SK-N-SH treated with all-trans-retinoic acid at 6 μM for 48 hours (cell line): Measurements from ENCODE around the gene RBM33.

ENCODE experiments used
- ATAC-seq: fragments of 200-7000 bp; cut with Tn5 transposase; 3 replicates; pipeline ENCODE4 v1.9.1; 2020; ENCODE audit warnings: mild to moderate bottlenecking, moderate library complexity
- ARNTL ChIP-seq: fragments of 450-650 bp; formaldehyde crosslinking; IDR thresholded peaks from 2 replicates; pipeline ENCODE4 v1.5.0; 2020; ENCODE audit warnings: low read depth, mild to moderate bottlenecking, moderate library complexity, borderline replicate concordance
- BACH2 ChIP-seq: fragments of 250-450 bp; sonication (Bioruptor Pico); IDR thresholded peaks from 2 replicates; pipeline ENCODE4 v1.9.0; 2021; ENCODE audit warnings: mild to moderate bottlenecking, borderline replicate concordance
- CSDC2 ChIP-seq: fragments of 250-450 bp; sonication (Bioruptor Pico); IDR thresholded peaks from 2 replicates; pipeline ENCODE4 v1.5.0; 2020; ENCODE audit warnings: mild to moderate bottlenecking, moderate library complexity
- ESRRG ChIP-seq: fragments of 250-450 bp; sonication (Bioruptor Pico); IDR thresholded peaks from 2 replicates; pipeline ENCODE4 v1.6.1; 2021; ENCODE audit warnings: mild to moderate bottlenecking
- ISL1 ChIP-seq: fragments of 250-450 bp; sonication (Bioruptor Pico); IDR thresholded peaks from 2 replicates; pipeline ENCODE4 v2.1.2; 2022; ENCODE audit warnings: mild to moderate bottlenecking, moderate library complexity
- OSR1 ChIP-seq: fragments of 250-450 bp; sonication (Bioruptor Pico); IDR thresholded peaks from 2 replicates; pipeline ENCODE4 v1.8.0; 2022; ENCODE audit warnings: moderate library complexity, mild to moderate bottlenecking, inconsistent platforms
- PPARA ChIP-seq: fragments of 250-450 bp; sonication (Bioruptor Pico); IDR thresholded peaks from 2 replicates; pipeline ENCODE4 v1.5.0; 2020; ENCODE audit warnings: mild to moderate bottlenecking, borderline replicate concordance
- RARB ChIP-seq: fragments of 250-450 bp; sonication (Bioruptor Pico); IDR thresholded peaks from 2 replicates; pipeline ENCODE4 v1.8.0; 2021; ENCODE audit warnings: mild to moderate bottlenecking, moderate library complexity
- SNAI2 ChIP-seq: fragments of 250-450 bp; sonication (Bioruptor Pico); IDR thresholded peaks from 2 replicates; pipeline ENCODE4 v1.5.0; 2020; ENCODE audit warnings: mild to moderate bottlenecking, moderate library complexity
- TCF4 ChIP-seq: fragments of 250-450 bp; sonication (Bioruptor Pico); IDR thresholded peaks from 2 replicates; pipeline ENCODE4 v1.8.0; 2021; ENCODE audit warnings: mild to moderate bottlenecking, moderate library complexity, borderline replicate concordance
- TOX ChIP-seq: fragments of 250-450 bp; sonication (Bioruptor Pico); IDR thresholded peaks from 2 replicates; pipeline ENCODE4 v1.8.0; 2021; ENCODE audit warnings: mild to moderate bottlenecking, moderate library complexity, borderline replicate concordance
- ZC3H10 ChIP-seq: fragments of 250-450 bp; sonication (Bioruptor Pico); IDR thresholded peaks from 2 replicates; pipeline ENCODE4 v1.5.1; 2021; ENCODE audit warnings: mild to moderate bottlenecking, moderate library complexity
- ZFP3 ChIP-seq: fragments of 250-450 bp; sonication (Bioruptor Pico); IDR thresholded peaks from 2 replicates; pipeline ENCODE4 v1.5.0; 2020; ENCODE audit warnings: mild to moderate bottlenecking, moderate library complexity
- ZFP30 ChIP-seq: fragments of 450-650 bp; formaldehyde crosslinking; IDR thresholded peaks from 2 replicates; pipeline ENCODE4 v1.5.0; 2022; ENCODE audit warnings: mild to moderate bottlenecking, moderate library complexity
- ZNF565 ChIP-seq: fragments of 450-650 bp; formaldehyde crosslinking; conservative IDR thresholded peaks from 2 replicates; pipeline ENCODE4 v1.5.0; 2020; ENCODE audit warnings: low read depth, mild to moderate bottlenecking, moderate library complexity
- ZNF70 ChIP-seq: fragments of 450-650 bp; formaldehyde crosslinking; IDR thresholded peaks from 2 replicates; pipeline ENCODE4 v1.5.0; 2020; ENCODE audit warnings: mild to moderate bottlenecking, moderate library complexity
- ZNF8 ChIP-seq: fragments of 450-650 bp; formaldehyde crosslinking; IDR thresholded peaks from 2 replicates; pipeline ENCODE4 v1.5.0; 2020; ENCODE audit warnings: mild to moderate bottlenecking, moderate library complexity
- TF ChIP-seq, protein P1 (sequence below): fragments of 250-450 bp; sonication (Bioruptor Pico); IDR thresholded peaks from 2 replicates; pipeline ENCODE4 v1.8.0; 2020; ENCODE audit warnings: mild to moderate bottlenecking, moderate library complexity, borderline replicate concordance
- TF ChIP-seq, protein P2 (sequence below): fragments of 250-450 bp; sonication (Bioruptor Pico); IDR thresholded peaks from 2 replicates; pipeline ENCODE4 v1.5.1; 2020; ENCODE audit warnings: low read depth, mild to moderate bottlenecking, moderate library complexity
- TF ChIP-seq, protein P3 (sequence below): fragments of 250-450 bp; sonication (Bioruptor Pico); IDR thresholded peaks from 2 replicates; pipeline ENCODE4 v1.5.1; 2021; ENCODE audit warnings: mild to moderate bottlenecking, moderate library complexity
- TF ChIP-seq, protein P4 (sequence below): fragments of 250-450 bp; sonication (Bioruptor Pico); IDR thresholded peaks from 2 replicates; pipeline ENCODE4 v1.5.0; 2020; ENCODE audit warnings: mild to moderate bottlenecking, moderate library complexity

Gene RBM33

DNA sequence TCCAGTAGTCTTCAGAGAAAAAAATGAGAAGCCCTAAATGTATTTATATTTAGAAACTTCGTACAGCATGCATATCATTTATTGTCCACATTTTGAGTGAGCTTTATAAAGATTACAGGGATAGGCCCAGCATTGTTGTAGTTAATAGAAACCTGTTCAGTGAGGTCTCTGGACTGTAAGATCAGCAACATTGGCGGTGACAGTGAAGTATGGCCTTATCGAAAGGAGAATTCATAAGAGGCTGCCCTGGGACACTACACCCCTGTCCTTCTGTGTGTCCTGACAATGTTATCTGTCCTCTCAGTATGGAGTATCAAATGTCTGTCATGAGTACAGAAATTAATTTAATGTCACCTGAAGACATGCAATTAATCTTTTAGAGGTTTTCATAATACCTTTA, 110.6 kb downstream of the RBM33 start (continued):
- no peak for TF ChIP-seq ZC3H10 (CRISPR knock-in tag)
- TF ChIP-seq, protein P1, sequence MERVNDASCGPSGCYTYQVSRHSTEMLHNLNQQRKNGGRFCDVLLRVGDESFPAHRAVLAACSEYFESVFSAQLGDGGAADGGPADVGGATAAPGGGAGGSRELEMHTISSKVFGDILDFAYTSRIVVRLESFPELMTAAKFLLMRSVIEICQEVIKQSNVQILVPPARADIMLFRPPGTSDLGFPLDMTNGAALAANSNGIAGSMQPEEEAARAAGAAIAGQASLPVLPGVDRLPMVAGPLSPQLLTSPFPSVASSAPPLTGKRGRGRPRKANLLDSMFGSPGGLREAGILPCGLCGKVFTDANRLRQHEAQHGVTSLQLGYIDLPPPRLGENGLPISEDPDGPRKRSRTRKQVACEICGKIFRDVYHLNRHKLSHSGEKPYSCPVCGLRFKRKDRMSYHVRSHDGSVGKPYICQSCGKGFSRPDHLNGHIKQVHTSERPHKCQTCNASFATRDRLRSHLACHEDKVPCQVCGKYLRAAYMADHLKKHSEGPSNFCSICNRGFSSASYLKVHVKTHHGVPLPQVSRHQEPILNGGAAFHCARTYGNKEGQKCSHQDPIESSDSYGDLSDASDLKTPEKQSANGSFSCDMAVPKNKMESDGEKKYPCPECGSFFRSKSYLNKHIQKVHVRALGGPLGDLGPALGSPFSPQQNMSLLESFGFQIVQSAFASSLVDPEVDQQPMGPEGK (CRISPR knock-in tag) = no peak
- TF ChIP-seq SNAI2 (CRISPR knock-in tag) = no peak

DNA sequence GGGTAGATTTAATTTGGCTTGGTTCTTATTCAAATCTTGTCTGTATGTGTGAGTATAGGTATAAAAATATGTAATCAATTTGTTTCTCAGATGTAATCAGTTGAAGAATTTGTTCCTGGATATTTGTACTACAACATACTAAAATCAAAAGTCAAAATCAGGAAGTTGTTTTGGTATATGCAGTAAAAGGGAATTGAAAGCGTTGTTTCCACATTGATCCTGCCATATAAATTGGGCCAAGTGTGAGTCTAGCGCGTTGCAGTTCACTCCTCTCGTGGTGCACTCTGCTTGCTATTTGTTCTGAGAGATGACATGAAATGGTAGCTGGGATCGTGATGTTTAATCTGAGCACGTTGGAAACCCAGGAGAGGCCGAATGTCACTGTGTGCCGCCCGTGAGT, 111.9 kb downstream of the RBM33 start:
- ATAC-seq = no peak
- TF ChIP-seq ESRRG (CRISPR knock-in tag) (no peak), BACH2 (CRISPR knock-in tag) (no peak), ZNF565 (CRISPR knock-in tag) (no peak), ZFP3 (no peak), PPARA (CRISPR knock-in tag) (no peak), TOX (CRISPR knock-in tag) (no peak), CSDC2 (CRISPR knock-in tag) (no peak), ZNF70 (CRISPR knock-in tag) (no peak), ISL1 (CRISPR knock-in tag) (no peak), SNAI2 (CRISPR knock-in tag) (no peak), OSR1 (no peak), ZFP30 (no peak), ARNTL (CRISPR knock-in tag) (no peak), ZC3H10 (CRISPR knock-in tag) (no peak), ZNF8 (CRISPR knock-in tag) (no peak)
- TF ChIP-seq, protein P1 (CRISPR knock-in tag) = no peak
- TF ChIP-seq, protein P2, sequence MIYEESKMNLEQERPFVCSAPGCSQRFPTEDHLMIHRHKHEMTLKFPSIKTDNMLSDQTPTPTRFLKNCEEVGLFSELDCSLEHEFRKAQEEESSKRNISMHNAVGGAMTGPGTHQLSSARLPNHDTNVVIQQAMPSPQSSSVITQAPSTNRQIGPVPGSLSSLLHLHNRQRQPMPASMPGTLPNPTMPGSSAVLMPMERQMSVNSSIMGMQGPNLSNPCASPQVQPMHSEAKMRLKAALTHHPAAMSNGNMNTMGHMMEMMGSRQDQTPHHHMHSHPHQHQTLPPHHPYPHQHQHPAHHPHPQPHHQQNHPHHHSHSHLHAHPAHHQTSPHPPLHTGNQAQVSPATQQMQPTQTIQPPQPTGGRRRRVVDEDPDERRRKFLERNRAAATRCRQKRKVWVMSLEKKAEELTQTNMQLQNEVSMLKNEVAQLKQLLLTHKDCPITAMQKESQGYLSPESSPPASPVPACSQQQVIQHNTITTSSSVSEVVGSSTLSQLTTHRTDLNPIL = no peak
- TF ChIP-seq, protein P3, sequence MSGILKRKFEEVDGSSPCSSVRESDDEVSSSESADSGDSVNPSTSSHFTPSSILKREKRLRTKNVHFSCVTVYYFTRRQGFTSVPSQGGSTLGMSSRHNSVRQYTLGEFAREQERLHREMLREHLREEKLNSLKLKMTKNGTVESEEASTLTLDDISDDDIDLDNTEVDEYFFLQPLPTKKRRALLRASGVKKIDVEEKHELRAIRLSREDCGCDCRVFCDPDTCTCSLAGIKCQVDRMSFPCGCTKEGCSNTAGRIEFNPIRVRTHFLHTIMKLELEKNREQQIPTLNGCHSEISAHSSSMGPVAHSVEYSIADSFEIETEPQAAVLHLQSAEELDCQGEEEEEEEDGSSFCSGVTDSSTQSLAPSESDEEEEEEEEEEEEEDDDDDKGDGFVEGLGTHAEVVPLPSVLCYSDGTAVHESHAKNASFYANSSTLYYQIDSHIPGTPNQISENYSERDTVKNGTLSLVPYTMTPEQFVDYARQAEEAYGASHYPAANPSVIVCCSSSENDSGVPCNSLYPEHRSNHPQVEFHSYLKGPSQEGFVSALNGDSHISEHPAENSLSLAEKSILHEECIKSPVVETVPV = no peak
- TF ChIP-seq, protein P4, sequence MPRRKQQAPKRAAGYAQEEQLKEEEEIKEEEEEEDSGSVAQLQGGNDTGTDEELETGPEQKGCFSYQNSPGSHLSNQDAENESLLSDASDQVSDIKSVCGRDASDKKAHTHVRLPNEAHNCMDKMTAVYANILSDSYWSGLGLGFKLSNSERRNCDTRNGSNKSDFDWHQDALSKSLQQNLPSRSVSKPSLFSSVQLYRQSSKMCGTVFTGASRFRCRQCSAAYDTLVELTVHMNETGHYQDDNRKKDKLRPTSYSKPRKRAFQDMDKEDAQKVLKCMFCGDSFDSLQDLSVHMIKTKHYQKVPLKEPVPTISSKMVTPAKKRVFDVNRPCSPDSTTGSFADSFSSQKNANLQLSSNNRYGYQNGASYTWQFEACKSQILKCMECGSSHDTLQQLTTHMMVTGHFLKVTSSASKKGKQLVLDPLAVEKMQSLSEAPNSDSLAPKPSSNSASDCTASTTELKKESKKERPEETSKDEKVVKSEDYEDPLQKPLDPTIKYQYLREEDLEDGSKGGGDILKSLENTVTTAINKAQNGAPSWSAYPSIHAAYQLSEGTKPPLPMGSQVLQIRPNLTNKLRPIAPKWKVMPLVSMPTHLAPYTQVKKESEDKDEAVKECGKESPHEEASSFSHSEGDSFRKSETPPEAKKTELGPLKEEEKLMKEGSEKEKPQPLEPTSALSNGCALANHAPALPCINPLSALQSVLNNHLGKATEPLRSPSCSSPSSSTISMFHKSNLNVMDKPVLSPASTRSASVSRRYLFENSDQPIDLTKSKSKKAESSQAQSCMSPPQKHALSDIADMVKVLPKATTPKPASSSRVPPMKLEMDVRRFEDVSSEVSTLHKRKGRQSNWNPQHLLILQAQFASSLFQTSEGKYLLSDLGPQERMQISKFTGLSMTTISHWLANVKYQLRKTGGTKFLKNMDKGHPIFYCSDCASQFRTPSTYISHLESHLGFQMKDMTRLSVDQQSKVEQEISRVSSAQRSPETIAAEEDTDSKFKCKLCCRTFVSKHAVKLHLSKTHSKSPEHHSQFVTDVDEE (CRISPR knock-in tag) = no peak

DNA sequence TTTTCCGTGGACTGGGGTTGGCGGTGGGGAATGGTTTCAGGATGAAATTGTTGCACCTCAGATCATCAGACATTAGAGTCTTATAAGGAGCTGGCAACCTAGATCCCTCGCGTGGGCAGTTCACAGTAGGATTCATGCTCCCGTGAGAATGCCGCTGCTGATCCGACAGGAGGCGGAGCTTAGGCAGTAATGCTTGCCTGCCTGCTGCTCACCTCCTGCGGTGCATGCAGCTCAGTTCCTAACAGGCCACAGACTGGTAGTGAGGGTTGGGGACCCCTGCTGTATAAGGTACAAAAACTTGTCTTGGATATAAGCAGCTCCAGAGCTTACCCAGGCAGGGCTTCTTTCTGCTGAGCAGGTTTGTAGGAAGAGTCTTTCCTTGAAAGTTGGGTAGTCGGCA, 113.9 kb downstream of the RBM33 start:
- no peak for ATAC-seq
- no peak for TF ChIP-seq RARB (CRISPR knock-in tag)
- TF ChIP-seq TCF4 (CRISPR knock-in tag) = no peak
- no peak for TF ChIP-seq ARNTL (CRISPR knock-in tag)
- no peak for TF ChIP-seq TOX (CRISPR knock-in tag)
- TF ChIP-seq, protein P1 (CRISPR knock-in tag) = no peak
- TF ChIP-seq ZNF70 (CRISPR knock-in tag) = no peak
- TF ChIP-seq CSDC2 (CRISPR knock-in tag) = no peak
- no peak for TF ChIP-seq OSR1
- TF ChIP-seq, protein P3 = no peak
- TF ChIP-seq ZNF8 (CRISPR knock-in tag) = no peak
- TF ChIP-seq ZNF565 (CRISPR knock-in tag) = no peak
- TF ChIP-seq, protein P2 = no peak
- no peak for TF ChIP-seq ZC3H10 (CRISPR knock-in tag)
